ENCODE data around the gene KMT2B. TPM values are rescaled to one million over a fixed set of nuclear protein-coding genes. Genes with fewer than 3 reads are reported as not detected.

Gene KMT2B
- total RNA-seq, 1 experiment from 2014 or later: 54.2 TPM

- Mint-ChIP-seq H3K4me1 (ENCODE audit: low read depth, unreplicated experiment) (peaks cover 9% of the 10 kb centered on the region), H3K27me3 (ENCODE audit: insufficient read depth, unreplicated experiment) (peaks cover 3% of the 10 kb centered on the region), H3K9me3 (ENCODE audit: unreplicated experiment) (no peaks in the 10 kb centered on the region), H3K27ac (ENCODE audit: unreplicated experiment) (no peak overlapping the region), H3K36me3 (ENCODE audit: insufficient read depth, unreplicated experiment) (peaks cover 8% of the 10 kb centered on the region), H3K4me3 (ENCODE audit: unreplicated experiment) (no peak overlapping the region)
- peaks cover 8% of the 10 kb centered on the region for H3K4me1 ChIP-seq
- CTCF ChIA-PET: interaction anchor here (0.6 to 1.9 kb wide), 2 partner anchors 19 to 24 kb away, joined by 5 to 6 read pairs; no protein-coding TSS in a partner anchor
- intact Hi-C loops (cut with micrococcal nuclease; ENCODE audit: unreplicated experiment): no loop called here
- POLR2A ChIA-PET: no interaction called here
- no peak for DNase-seq
- H3K9me3 ChIP-seq: no peaks in the 10 kb centered on the region
- no TSS peak for BruUV-seq (replicated peaks)
- no peaks in the 10 kb centered on the region for H3K36me3 ChIP-seq (ENCODE audit: control insufficient read depth, insufficient read depth, low read length)
- H3K4me3 ChIP-seq (ENCODE audit: low read depth, low read length): no peak overlapping the region
- H3K27me3 ChIP-seq (replicated peaks; ENCODE audit: control insufficient read depth, insufficient read depth, low read length): no peaks in the 10 kb centered on the region
- TF ChIP-seq, protein P1, sequence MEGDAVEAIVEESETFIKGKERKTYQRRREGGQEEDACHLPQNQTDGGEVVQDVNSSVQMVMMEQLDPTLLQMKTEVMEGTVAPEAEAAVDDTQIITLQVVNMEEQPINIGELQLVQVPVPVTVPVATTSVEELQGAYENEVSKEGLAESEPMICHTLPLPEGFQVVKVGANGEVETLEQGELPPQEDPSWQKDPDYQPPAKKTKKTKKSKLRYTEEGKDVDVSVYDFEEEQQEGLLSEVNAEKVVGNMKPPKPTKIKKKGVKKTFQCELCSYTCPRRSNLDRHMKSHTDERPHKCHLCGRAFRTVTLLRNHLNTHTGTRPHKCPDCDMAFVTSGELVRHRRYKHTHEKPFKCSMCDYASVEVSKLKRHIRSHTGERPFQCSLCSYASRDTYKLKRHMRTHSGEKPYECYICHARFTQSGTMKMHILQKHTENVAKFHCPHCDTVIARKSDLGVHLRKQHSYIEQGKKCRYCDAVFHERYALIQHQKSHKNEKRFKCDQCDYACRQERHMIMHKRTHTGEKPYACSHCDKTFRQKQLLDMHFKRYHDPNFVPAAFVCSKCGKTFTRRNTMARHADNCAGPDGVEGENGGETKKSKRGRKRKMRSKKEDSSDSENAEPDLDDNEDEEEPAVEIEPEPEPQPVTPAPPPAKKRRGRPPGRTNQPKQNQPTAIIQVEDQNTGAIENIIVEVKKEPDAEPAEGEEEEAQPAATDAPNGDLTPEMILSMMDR (IDR thresholded peaks at IDR 0.05; ENCODE audit: insufficient read depth in 1 of 2, low read depth in 1 of 2, low read length in 1 of 2, severe bottlenecking in 1 of 2, unreplicated experiment in 1 of 2): no peak
Measured at GRCh38 chr19:35713506-35713850, 4.3 kb upstream of the KMT2B start.

DNA sequence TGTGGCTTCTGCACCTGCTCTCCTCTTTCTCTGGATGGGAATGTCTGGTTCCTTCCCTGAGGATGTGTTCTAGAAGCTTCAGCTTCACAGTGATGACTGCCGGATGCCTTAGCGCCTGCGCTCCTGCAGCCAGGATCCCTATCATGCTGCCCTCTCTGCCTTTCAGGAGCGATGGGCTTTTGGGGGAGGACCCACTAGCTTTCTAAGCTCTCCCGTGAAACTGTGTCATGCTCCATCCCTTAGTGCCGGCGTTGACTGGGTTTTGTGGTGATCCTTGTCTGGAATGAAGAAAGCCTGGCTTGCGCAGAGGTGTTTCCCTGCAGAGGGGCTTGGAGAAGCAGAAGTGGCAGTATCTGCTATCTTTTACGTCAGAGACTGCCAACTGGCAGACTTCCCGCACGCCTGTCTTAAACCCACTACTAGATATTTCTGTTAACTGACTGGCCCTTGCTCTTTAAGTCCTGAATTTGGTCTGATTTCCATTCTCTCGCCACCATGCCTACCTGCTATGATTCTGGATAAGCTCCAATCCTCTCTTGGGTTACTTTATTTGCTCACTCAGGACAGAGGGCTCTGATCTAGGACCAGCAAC, 3.8 kb upstream of the KMT2B start:
- peaks cover 8% of the 10 kb centered on the region for H3K4me1 ChIP-seq
- Mint-ChIP-seq H3K9me3 (ENCODE audit: unreplicated experiment) (no peaks in the 10 kb centered on the region), H3K4me3 (ENCODE audit: unreplicated experiment) (no peak overlapping the region), H3K27ac (ENCODE audit: unreplicated experiment) (peak overlapping the region; percentile 53), H3K27me3 (ENCODE audit: insufficient read depth, unreplicated experiment) (peaks cover 3% of the 10 kb centered on the region), H3K4me1 (ENCODE audit: low read depth, unreplicated experiment) (peaks cover 9% of the 10 kb centered on the region), H3K36me3 (ENCODE audit: insufficient read depth, unreplicated experiment) (peaks cover 8% of the 10 kb centered on the region)
- H3K36me3 ChIP-seq (ENCODE audit: control insufficient read depth, insufficient read depth, low read length): no peaks in the 10 kb centered on the region
- intact Hi-C loops (cut with micrococcal nuclease; ENCODE audit: unreplicated experiment): no loop called here
- H3K27me3 ChIP-seq (replicated peaks; ENCODE audit: control insufficient read depth, insufficient read depth, low read length): no peaks in the 10 kb centered on the region
- POLR2A ChIA-PET: no interaction called here
- H3K9me3 ChIP-seq: no peaks in the 10 kb centered on the region
- no peak for DNase-seq
- CTCF ChIA-PET: interaction anchor here (1.9 kb wide), 1 partner anchor 19 kb away, joined by 6 read pairs; no protein-coding TSS in a partner anchor
- no TSS peak for BruUV-seq (replicated peaks)
- H3K4me3 ChIP-seq (ENCODE audit: low read depth, low read length): no peak overlapping the region
- TF ChIP-seq, protein P1 (IDR thresholded peaks at IDR 0.05; ENCODE audit: insufficient read depth in 1 of 2, low read depth in 1 of 2, low read length in 1 of 2, severe bottlenecking in 1 of 2, unreplicated experiment in 1 of 2): no peak

- Histone ChIP-seq H3K27me3 (replicated peaks; ENCODE audit: control insufficient read depth, insufficient read depth, low read length) (no peaks in the 10 kb centered on the region), H3K4me3 (ENCODE audit: low read depth, low read length) (peak overlapping the region; percentile 91; the same call in 1 of the 2 replicates), H3K9me3 (no peaks in the 10 kb centered on the region), H3K4me1 (peaks cover 8% of the 10 kb centered on the region), H3K36me3 (ENCODE audit: control insufficient read depth, insufficient read depth, low read length) (no peaks in the 10 kb centered on the region)
- H3K4me1 Mint-ChIP-seq (ENCODE audit: low read depth, unreplicated experiment): peaks cover 16% of the 10 kb centered on the region
- BruUV-seq (replicated peaks): no TSS peak
- H3K27ac Mint-ChIP-seq (ENCODE audit: unreplicated experiment): peak overlapping the region; percentile 53
- no peak for DNase-seq
- H3K27me3 Mint-ChIP-seq (ENCODE audit: insufficient read depth, unreplicated experiment): peaks cover 3% of the 10 kb centered on the region
- CTCF ChIA-PET: interaction anchor here (0.6 to 1.9 kb wide), 2 partner anchors 12 to 20 kb away, joined by 5 to 6 read pairs; no protein-coding TSS in a partner anchor
- H3K9me3 Mint-ChIP-seq (ENCODE audit: unreplicated experiment): no peaks in the 10 kb centered on the region
- TF ChIP-seq, protein P1 (IDR thresholded peaks at IDR 0.05; ENCODE audit: insufficient read depth in 1 of 2, low read depth in 1 of 2, low read length in 1 of 2, severe bottlenecking in 1 of 2, unreplicated experiment in 1 of 2): peak in 1 of 2 experiments; percentile 32
- H3K4me3 Mint-ChIP-seq (ENCODE audit: unreplicated experiment): peak overlapping the region; percentile 81
- H3K36me3 Mint-ChIP-seq (ENCODE audit: insufficient read depth, unreplicated experiment): peaks cover 11% of the 10 kb centered on the region
- intact Hi-C loops (cut with micrococcal nuclease; ENCODE audit: unreplicated experiment): loop anchor here (5.0 kb wide), 1 partner anchor 67 kb away; the partner anchor contains the start of gene COX6B1
- POLR2A ChIA-PET: interaction anchor here (0.6 kb wide), 1 partner anchor 18 kb away, joined by 3 read pairs; no protein-coding TSS in a partner anchor
Measured at GRCh38 chr19:35714601-35715354, 3.0 kb upstream of the KMT2B start.

Data from Caco-2 (cell line).